ENCODE measurements around the gene PDCD4.

The PDCD4 gene

GRCh38 chr10:110918269-110918642 lies 46.5 kb downstream of the PDCD4 start:
- in situ Hi-C loops (cut with HindIII; ENCODE audit: low sequenced_read_pairs): no loop called here

DNA sequence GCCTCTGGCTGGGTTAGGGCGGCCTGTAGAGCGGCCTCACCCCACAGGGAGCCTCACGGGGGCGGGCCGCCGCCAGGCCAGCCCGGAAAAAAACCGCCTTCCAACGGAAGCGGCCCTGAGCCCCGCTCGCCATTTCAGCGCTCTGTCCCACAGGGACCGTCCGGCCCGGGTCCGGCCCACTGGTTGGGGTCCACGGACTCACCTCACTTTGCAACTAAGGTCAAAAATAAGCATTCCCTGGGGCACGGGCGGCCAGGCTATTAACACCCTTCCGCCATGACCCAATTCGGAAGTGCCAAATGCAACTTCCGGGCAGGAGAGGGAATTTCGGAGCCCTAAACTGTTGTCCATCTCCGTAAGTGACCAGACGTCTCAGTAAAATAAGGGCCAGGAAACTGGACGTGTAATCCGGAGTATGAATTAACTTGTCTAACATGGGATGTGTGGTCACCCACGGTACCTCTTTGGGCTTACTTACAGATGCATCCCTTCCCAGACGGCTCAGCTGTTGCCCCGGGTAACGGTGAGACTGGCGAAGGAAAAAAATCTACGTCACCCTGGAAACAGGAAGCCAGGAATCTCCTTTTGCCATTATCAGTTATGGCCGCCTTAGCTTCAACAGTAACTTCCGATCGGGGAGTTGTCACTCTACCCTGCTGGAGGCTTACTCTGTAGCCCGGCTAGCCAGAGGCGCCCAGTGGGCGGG lies 47.1 kb downstream of the PDCD4 start, which contains the start of gene BBIP1:
BBIP1 (minus strand) TSS at position 538 of the 706 bp plus-strand sequence. CDS start 1,023 bp downstream, outside the sequence.
- in situ Hi-C loops (cut with HindIII; ENCODE audit: low sequenced_read_pairs): no loop called here

DNA sequence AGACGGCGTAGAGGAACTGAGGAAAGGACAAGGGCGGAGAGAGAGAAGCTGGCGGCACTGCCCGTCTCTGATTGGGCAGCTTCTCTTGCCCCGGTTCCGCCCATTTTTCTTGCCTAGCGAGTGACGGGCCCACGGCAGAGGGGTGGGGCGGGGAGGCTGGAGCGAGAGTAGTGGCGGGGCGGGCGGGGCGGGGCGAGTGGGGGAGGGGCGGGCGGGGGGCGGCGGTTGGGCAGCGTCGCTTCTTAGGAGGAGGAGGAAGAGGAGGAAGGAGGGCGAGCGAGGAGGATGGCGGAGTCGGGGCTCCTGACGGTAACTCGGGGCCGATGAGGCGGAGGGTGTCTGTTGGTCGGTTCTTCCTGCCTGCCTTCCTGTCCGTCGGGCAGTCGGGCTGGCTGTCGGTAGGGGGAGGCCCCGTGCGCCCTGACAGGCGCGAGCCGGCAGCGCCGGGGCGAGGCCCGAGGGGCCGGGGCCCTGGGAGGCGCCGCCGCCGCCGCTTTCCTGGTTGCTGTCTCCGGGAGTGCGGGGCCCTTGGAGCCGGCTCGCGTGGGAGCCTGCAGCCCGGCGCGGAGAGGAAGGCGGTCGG lies 47.7 kb downstream of the PDCD4 start, which contains the start of gene SHOC2:
SHOC2 (plus strand) TSS at position 256 of the 583 bp plus-strand sequence. CDS start 44,755 bp downstream, outside the sequence.
- in situ Hi-C loops (cut with HindIII; ENCODE audit: low sequenced_read_pairs): no loop called here

- in situ Hi-C loops (cut with HindIII; ENCODE audit: low sequenced_read_pairs): no loop called here
These were observed 48.5 kb downstream of the PDCD4 start for GRCh38 chr10:110919971-110920881.

GRCh38 chr10:110923856-110924493 lies 52.2 kb downstream of the PDCD4 start:
- in situ Hi-C loops (cut with HindIII; ENCODE audit: low sequenced_read_pairs): no loop called here

DNA sequence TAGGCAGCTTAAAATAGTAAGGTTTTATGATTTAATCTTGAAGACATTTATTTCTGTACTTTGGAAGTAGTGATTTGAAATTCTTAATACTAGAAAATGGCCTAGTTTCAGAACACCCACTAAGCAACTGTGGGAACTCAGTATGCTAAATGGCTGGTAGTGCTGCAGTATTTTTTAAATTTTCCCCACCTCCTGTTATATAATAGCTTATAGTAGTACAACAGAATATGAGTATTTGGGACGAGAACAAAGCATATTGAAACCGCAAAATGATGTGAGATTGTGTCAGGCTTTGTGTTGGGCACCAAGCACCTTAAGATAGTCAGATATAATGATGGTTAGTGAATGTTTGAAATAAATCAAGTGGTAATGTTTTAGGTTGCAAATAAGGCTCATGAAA lies 55.7 kb downstream of the PDCD4 start:
- in situ Hi-C loops (cut with HindIII; ENCODE audit: low sequenced_read_pairs): no loop called here

GRCh38 chr10:110931769-110932381 lies 60.1 kb downstream of the PDCD4 start:
- in situ Hi-C loops (cut with HindIII; ENCODE audit: low sequenced_read_pairs): no loop called here

DNA sequence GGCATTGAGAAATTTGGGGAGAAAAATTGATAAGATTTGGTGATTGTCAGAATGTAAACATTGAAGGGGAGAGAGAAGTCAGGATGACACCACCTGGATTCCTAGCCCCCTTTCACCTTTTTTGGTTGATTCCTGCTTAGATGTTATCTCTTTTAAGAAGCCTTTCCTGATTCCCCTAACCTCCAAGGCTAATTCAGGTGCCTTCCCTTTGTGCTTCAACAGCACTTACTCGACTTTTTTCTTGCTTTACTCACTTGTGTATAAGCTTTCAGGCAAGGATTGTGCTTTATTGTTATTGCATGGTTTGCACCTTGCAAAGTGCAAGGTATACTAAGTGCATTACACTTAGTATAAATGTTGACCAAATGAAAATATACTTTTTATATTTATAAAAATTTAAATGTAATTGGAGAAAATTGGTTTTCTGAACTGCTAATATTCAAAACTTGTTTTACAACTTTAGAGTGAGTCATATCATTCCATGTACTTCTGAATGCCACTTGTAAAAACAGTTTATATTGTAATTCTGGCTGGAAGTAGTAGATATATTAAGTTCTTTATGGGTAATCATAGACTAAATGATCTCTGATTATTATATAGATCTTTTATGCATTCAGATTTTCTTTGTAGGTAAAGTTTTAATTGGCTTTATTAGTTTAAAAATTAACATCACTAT lies 60.9 kb downstream of the PDCD4 start:
- in situ Hi-C loops (cut with HindIII; ENCODE audit: low sequenced_read_pairs): no loop called here

DNA sequence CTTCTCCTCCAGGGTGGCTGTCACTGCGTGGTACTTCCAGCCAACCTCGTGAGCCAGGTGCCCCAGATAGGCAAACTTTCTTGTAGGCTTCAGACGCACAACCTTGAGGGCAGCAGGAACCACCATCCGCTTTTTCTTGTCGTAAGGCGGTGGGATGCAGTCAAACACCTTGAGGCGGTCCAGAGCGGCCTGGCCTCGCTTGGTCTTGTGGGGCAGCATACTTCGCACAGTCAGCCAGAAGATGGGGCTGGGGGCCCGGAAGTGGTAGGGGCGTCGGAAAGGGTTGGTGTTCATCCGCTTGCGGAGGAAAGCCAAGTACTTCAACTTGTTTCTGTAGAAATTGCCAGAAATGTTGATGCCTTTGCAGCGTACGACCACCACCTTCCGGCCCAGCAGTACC lies 65.0 kb downstream of the PDCD4 start:
- in situ Hi-C loops (cut with HindIII; ENCODE audit: low sequenced_read_pairs): no loop called here

DNA sequence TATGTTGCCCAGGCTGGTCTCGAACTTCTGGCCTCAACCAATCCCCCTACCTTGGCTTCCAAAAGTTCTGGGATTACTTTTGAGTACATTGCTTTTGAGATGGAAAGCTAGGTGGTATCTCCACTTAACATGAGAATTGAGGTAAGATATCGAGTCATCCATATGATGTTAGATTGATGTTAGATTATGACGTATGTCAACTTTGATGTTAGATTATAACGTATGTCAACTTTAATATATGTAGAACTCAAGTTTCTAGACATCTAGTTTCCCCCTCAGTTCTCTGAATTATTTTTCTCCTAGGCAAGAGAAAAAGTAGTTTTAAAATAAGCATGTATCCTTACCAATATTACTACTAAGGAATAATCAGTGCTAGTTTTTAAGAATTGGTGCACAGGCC lies 67.7 kb downstream of the PDCD4 start:
- in situ Hi-C loops (cut with HindIII; ENCODE audit: low sequenced_read_pairs): no loop called here

GRCh38 chr10:110944792-110945396 lies 73.2 kb downstream of the PDCD4 start:
- in situ Hi-C loops (cut with HindIII; ENCODE audit: low sequenced_read_pairs): no loop called here

GRCh38 chr10:110946496-110946895 lies 74.8 kb downstream of the PDCD4 start:
- in situ Hi-C loops (cut with HindIII; ENCODE audit: low sequenced_read_pairs): no loop called here

DNA sequence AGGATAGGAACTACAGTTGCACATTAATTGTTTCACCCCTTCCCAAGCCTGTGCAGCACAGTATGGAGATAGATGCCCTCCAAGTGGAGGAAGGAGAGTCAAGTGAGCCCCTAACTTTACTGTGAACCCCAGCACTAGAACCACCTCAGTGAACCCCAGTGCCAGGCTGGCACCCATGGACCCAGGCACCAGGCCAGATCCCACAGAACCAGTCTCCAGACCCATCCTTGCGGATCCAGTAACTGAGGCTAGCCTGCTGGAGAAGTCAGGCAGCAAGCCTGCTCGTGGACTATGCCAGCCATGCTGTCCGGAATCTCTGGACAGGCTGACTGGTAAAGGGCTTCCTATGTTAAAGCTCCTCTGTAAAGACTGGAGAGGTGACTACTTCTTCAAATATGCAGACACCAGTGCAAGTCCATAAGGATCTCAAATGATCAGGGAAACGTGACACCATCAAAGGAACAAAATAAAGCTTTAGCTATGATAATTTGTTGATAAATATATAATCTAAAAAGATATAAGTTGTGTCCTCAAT lies 75.4 kb downstream of the PDCD4 start:
- in situ Hi-C loops (cut with HindIII; ENCODE audit: low sequenced_read_pairs): no loop called here
